GM06990 (cell line): ENCODE data around the gene TMEM167A.

Experiments used
- DNase-seq: peaks from one replicate; pipeline ENCODE4 v3.0.0-alpha.2; 2011; ENCODE audit not compliant: insufficient read length; ENCODE audit errors: extremely low read depth
- H3K27me3 ChIP-seq: replicated peaks from 2 replicates; pipeline ENCODE4 v1.6.0; 2011; ENCODE audit warnings: low read length; ENCODE audit not compliant: control insufficient read depth, insufficient read depth
- H3K36me3 ChIP-seq: 2 replicates; pipeline ENCODE4 v1.5.1; 2011; ENCODE audit warnings: low read length; ENCODE audit not compliant: control insufficient read depth, insufficient read depth
- H3K4me3 ChIP-seq: replicated peaks from 2 replicates; pipeline ENCODE4 v1.5.1; 2011; ENCODE audit warnings: low read depth, mild to moderate bottlenecking, control low read depth, low read length
- TF ChIP-seq, protein P1 (sequence below): IDR thresholded peaks from 2 replicates; pipeline ENCODE4 v1.5.1; 2011; ENCODE audit warnings: low read length, control low read depth, mild to moderate bottlenecking, inconsistent platforms; ENCODE audit not compliant: insufficient read depth, poor library complexity, severe bottlenecking

TMEM167A gene

DNA sequence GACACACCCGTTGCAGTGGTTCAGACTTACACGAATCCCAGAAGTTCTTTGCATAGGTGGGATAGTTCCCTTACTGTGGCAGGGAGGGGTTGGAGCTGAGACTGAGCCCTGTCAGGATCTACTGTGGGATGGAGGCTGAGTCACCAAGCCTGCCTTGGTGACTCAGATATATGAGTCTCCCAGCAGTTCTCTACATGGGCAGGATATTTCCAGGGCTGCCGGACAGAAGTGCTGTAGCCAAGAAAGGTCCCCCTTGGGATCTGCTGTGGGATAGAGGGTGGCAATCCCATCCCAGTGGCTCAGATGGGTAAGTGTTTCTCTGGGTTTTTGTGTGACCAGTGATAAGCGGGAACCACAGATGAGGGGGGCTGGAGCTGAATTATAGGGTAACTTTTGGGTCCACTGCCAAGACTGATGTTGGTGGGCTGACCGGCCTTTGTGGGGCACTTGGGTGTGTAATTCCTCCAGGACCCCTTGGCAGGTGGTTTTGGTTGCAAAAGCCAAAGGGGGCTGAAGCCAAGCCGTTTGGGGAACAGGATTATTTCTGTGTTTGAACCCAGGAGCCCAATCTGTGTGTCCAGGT is 18.9 kb upstream of the TMEM167A start:
- Histone ChIP-seq H3K4me3 (no peak overlapping the region), H3K36me3 (no peaks in the 10 kb centered on the region), H3K27me3 (no peaks in the 10 kb centered on the region)
- TF ChIP-seq, protein P1, sequence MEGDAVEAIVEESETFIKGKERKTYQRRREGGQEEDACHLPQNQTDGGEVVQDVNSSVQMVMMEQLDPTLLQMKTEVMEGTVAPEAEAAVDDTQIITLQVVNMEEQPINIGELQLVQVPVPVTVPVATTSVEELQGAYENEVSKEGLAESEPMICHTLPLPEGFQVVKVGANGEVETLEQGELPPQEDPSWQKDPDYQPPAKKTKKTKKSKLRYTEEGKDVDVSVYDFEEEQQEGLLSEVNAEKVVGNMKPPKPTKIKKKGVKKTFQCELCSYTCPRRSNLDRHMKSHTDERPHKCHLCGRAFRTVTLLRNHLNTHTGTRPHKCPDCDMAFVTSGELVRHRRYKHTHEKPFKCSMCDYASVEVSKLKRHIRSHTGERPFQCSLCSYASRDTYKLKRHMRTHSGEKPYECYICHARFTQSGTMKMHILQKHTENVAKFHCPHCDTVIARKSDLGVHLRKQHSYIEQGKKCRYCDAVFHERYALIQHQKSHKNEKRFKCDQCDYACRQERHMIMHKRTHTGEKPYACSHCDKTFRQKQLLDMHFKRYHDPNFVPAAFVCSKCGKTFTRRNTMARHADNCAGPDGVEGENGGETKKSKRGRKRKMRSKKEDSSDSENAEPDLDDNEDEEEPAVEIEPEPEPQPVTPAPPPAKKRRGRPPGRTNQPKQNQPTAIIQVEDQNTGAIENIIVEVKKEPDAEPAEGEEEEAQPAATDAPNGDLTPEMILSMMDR, result no peak
- no peak for DNase-seq

DNA sequence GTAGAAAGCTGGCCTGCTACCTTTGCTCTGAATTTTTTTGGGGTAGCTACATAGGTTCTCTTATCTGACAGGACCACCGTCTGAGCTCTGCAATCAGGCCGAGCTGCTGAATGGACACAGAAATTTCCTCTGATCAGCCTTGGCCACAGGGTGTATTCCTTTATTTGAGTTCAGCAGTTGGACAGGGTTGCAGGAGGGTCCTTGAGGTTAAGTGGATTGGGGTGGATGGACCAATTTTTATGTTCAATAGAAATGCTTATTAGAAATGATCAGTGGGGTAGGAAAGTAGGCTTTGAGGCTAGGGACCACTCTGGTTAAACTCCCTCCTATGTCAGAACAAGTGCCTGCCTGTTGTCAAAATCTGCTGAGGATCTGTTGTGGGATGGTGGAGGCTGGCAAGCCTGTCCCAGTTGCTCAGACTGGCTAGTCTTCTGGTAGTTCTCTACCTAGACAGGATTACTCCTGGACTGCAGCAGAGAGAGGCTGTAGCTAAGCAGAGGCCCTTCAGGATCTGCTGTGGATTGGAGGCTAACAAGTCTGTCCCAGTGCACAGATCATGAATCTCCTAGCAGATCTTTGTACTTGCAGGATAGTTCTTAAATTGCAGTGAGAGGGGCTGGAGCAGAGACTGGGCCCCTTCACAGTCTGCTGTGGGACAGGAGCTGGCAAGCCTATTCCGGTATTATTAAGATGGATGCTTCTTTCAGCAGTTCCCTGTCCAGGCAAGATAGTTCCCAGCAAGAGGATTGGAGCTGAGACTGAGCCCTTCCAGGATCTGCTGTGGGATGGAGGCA is 18.2 kb upstream of the TMEM167A start:
- Histone ChIP-seq H3K4me3 (no peak overlapping the region), H3K36me3 (no peaks in the 10 kb centered on the region), H3K27me3 (no peaks in the 10 kb centered on the region)
- TF ChIP-seq, protein P1, result no peak
- DNase-seq, result no peak

DNA sequence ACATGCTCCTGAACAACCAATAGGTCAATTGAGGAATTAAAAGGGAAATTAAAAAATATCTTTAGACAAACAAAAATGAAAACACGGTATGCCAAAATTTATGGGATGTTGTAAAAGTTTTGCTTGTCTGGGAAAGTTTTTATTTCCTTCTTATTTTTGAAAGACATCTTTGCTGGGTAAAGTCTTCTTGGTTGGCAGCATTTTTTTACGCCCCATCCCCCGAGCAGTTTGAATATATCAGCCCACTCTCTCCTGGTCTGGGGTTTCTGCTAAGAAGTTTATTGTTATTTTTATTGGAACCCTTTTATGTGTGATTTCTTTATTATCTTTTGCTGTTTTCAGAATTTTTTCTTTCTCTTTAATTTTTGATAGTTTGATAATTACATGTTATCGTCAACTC is 16.5 kb upstream of the TMEM167A start:
- Histone ChIP-seq H3K27me3 (no peaks in the 10 kb centered on the region), H3K4me3 (no peak overlapping the region), H3K36me3 (no peaks in the 10 kb centered on the region)
- DNase-seq, result no peak
- TF ChIP-seq, protein P1, result no peak

DNA sequence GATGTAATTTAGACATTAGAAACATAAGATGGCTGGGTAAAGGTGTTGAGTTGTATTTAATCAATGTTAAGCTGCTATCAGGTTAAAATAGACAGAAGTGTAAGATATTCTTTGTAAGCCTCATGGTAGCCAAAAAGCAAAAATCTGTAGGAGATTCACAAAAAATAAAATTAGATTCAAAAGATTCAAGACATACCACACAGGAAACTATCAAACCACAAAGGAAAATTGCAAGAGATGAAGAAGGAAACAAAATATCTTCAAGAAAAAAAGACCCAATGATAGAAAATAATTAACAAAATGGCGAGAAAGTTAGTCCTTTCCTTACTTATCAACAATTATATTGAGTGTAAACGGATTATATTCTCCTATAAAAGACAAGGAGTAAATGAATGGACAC is 15.4 kb upstream of the TMEM167A start:
- Histone ChIP-seq H3K36me3 (no peaks in the 10 kb centered on the region), H3K27me3 (no peaks in the 10 kb centered on the region), H3K4me3 (no peak overlapping the region)
- DNase-seq, result no peak
- TF ChIP-seq, protein P1, result no peak

DNA sequence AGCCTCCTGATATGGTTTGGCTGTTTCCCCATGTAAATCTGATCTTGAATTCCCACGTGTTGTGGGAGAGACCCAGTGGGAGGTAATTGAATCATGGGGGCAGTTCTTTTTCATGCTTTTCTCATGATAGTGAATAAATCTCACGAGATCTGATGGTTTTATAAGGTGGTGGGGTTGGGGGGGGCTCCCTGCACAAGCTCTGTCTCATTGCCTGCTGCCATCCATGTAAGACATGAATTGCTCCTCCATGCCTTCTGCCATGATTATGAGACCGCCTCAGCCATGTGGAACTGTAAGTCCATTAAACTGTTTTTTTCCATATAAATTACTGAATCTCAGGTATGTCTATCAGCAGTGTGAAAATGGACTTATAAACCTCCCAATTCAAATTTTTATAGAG is 13.0 kb upstream of the TMEM167A start:
- no peaks in the 10 kb centered on the region for H3K36me3 ChIP-seq
- no peak overlapping the region for H3K4me3 ChIP-seq
- TF ChIP-seq, protein P1, result no peak
- DNase-seq, result no peak
- no peaks in the 10 kb centered on the region for H3K27me3 ChIP-seq
